Right atrium auricular region (tissue), 2 donors: ENCODE results near the gene ABCA4. TPM values are rescaled to one million over a fixed set of nuclear protein-coding genes. Genes with fewer than 3 reads are reported as not detected.

Source experiments
- DNase-seq: peaks from one replicate; pipeline ENCODE4 v3.0.0-alpha.2; 2019; ENCODE audit warnings: low spot score
- H3K27ac ChIP-seq, 2 donors: fragments of 200-600 bp; sonication (generic); 1 replicate in 1 of 2; 2 replicates in 1 of 2; pipeline ENCODE4 v1.5.1; 2016 to 2019
- H3K27me3 ChIP-seq, 2 donors: fragments of 200-600 bp; sonication (generic); one replicate each; pipeline versions ENCODE4 v1.5.1 to v1.6.0; 2017 to 2019
- H3K36me3 ChIP-seq: fragments of 200-600 bp; sonication (generic); one replicate; pipeline ENCODE4 v1.5.1; 2016
- H3K4me1 ChIP-seq, 2 donors: fragments of 200-600 bp; sonication (generic); one replicate each; pipeline versions ENCODE4 v1.5.1 to v1.6.0; 2017 to 2019
- H3K4me3 ChIP-seq, 2 donors: fragments of 200-600 bp; sonication (generic); 1 replicate in 1 of 2; 2 replicates in 1 of 2; pipeline ENCODE4 v1.5.1; 2017 to 2019; ENCODE audit warnings: mild to moderate bottlenecking in 1 of 2, moderate library complexity in 1 of 2
- H3K9me3 ChIP-seq, 2 donors: fragments of 200-600 bp; sonication (generic); one replicate each; pipeline ENCODE4 v1.5.1; 2019
- total RNA-seq, 2 donors: library from RNA; depleted of rRNA; stranded (reverse); fragments of >200 nt; gene quantifications; one replicate each; pipeline ENCODE4 v1.1.0, GENCODE V29; 2016
- TF ChIP-seq, protein P1 (sequence below), 2 donors: fragments of 200-600 bp; sonication (generic); IDR thresholded peaks; one replicate each; pipeline ENCODE4 v1.5.1; 2019; ENCODE audit warnings: antibody characterized with exemption in 2 of 2

Gene ABCA4
- total RNA-seq, 2 donors from 2014 or later: 0.51 TPM; not detected in 1

DNA sequence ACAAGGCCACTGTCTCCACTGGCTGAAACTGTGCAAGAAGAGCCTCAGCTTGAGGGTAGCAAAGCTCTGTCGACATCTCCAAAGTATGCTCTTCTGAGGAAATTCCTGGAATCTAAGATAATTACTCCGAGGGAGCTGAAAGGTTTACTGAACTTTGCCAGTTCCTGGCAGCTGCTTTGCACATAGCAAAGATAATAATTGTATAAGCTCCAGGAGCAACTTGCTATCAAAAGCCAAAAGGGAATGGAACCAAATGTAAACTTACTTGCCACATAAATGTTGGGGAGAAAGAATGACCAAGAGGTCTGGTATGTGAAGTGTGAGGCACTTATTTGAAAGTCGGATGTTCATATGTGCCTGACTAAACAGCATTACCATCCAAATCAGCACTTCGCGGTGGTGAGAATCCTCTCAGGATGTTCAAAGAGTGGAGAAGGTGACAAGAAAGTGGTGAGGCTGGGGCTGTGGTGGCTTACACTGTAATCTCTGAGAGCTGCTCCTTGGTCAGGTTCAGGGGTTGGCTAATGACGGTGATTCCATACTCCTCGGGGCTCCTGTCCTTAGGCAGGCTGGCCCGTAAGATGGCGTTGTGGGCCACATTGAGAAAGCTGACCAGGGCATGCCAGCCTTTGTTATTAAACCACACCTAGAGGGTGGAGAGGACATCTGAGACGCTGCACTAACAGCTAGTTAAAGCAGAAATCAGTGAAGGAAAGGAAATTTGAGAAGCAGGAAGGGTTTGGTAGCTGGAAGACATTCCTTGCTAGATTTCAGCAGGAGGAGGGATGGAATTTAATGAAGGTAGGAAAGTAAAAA lies 100.0 kb downstream of the ABCA4 start:
- DNase-seq: no peak
- no peaks in the 10 kb centered on the region for H3K36me3 ChIP-seq
- no peak overlapping the region for H3K27ac ChIP-seq
- peaks cover 0 to 30% of the 10 kb centered on the region in 2 donors for H3K4me1 ChIP-seq
- TF ChIP-seq, protein P1, sequence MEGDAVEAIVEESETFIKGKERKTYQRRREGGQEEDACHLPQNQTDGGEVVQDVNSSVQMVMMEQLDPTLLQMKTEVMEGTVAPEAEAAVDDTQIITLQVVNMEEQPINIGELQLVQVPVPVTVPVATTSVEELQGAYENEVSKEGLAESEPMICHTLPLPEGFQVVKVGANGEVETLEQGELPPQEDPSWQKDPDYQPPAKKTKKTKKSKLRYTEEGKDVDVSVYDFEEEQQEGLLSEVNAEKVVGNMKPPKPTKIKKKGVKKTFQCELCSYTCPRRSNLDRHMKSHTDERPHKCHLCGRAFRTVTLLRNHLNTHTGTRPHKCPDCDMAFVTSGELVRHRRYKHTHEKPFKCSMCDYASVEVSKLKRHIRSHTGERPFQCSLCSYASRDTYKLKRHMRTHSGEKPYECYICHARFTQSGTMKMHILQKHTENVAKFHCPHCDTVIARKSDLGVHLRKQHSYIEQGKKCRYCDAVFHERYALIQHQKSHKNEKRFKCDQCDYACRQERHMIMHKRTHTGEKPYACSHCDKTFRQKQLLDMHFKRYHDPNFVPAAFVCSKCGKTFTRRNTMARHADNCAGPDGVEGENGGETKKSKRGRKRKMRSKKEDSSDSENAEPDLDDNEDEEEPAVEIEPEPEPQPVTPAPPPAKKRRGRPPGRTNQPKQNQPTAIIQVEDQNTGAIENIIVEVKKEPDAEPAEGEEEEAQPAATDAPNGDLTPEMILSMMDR (IDR thresholded peaks at IDR 0.05): no peak
- no peak overlapping the region for H3K4me3 ChIP-seq
- H3K9me3 ChIP-seq: no peaks in the 10 kb centered on the region
- H3K27me3 ChIP-seq: no peaks in the 10 kb centered on the region

DNA sequence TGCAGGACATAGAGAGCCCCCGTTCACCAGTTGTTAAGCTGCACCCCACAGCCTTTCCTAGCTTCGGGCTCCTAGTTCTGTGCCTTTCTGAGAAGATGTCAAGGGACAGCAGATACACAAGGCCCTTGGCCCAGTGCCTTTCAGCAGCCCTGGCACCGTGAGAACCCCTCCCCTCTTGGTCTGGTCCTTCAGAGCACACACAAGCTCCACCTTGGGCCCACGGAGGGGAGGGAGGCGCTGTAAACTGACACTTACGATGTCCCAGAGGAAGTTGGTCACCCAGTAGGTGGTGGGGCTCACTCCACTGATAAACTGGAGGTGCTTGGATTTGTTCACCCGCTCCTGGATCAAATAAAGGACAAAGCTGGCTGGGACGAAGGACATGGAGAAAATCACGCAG lies 101.6 kb downstream of the ABCA4 start:
- TF ChIP-seq, protein P1 (IDR thresholded peaks at IDR 0.05): no peak
- peaks cover 0 to 25% of the 10 kb centered on the region in 2 donors for H3K4me1 ChIP-seq
- H3K27ac ChIP-seq: no peak overlapping the region
- no peak overlapping the region for H3K4me3 ChIP-seq
- no peaks in the 10 kb centered on the region for H3K9me3 ChIP-seq
- no peaks in the 10 kb centered on the region for H3K27me3 ChIP-seq
- no peak for DNase-seq
- no peaks in the 10 kb centered on the region for H3K36me3 ChIP-seq

DNA sequence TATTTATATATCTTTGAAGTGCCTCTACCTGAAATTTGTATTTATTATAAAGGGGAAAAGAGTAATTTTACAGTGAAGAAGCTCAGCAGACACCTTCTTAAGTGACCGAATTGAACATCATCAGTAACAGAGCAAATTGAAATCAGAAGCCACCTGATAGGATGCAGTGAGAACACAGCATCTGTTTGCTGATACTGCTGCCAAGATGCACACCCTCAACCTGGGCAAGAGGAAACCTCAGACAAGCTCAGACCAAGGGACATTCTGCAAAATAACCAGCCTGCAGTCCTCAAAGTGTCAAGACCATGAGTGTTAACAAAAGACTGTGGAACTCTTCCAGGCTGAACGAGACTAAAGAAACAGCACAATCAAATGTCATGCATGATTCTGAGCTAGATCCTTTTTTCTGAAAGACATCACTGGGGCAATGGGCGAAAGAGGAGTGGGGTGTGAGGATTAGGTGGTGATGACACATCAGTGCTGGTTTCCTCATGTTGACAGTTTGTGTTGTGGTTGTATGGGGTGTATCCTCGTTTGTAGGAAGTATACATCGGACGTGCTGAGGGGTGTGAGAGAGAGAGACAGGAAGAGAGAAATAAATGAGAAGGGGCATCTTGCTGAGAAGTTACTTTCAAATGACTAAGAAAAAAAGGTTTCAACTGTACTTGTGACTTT lies 103.7 kb downstream of the ABCA4 start:
- no peaks in the 10 kb centered on the region for H3K36me3 ChIP-seq
- TF ChIP-seq, protein P1 (IDR thresholded peaks at IDR 0.05): no peak
- H3K27ac ChIP-seq: no peak overlapping the region
- no peaks in the 10 kb centered on the region for H3K9me3 ChIP-seq
- H3K27me3 ChIP-seq: no peaks in the 10 kb centered on the region
- DNase-seq: no peak
- H3K4me3 ChIP-seq: no peak overlapping the region
- peaks cover 0 to 18% of the 10 kb centered on the region in 2 donors for H3K4me1 ChIP-seq

DNA sequence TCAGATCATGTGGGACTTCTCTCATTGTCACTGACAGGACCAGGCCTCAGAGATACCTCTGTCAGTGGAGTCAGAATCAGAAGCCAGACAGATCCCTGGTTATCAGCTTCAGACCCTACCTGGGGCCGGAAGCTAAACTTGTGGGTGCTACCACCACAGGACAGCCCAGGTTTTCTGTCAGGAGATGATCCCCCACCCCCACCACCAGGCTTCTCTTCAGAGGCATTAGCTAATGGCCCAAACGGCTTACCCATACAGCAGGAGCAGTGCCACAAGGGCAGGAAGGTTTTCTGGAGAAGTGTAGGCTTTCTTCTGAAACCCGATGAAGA lies 105.5 kb downstream of the ABCA4 start:
- no peaks in the 10 kb centered on the region for H3K9me3 ChIP-seq
- H3K4me1 ChIP-seq: peaks cover 0 to 1% of the 10 kb centered on the region in 2 donors
- TF ChIP-seq, protein P1 (IDR thresholded peaks at IDR 0.05): no peak
- H3K27ac ChIP-seq: no peak overlapping the region
- H3K4me3 ChIP-seq: no peak overlapping the region
- no peaks in the 10 kb centered on the region for H3K27me3 ChIP-seq
- DNase-seq: no peak
- no peaks in the 10 kb centered on the region for H3K36me3 ChIP-seq

DNA sequence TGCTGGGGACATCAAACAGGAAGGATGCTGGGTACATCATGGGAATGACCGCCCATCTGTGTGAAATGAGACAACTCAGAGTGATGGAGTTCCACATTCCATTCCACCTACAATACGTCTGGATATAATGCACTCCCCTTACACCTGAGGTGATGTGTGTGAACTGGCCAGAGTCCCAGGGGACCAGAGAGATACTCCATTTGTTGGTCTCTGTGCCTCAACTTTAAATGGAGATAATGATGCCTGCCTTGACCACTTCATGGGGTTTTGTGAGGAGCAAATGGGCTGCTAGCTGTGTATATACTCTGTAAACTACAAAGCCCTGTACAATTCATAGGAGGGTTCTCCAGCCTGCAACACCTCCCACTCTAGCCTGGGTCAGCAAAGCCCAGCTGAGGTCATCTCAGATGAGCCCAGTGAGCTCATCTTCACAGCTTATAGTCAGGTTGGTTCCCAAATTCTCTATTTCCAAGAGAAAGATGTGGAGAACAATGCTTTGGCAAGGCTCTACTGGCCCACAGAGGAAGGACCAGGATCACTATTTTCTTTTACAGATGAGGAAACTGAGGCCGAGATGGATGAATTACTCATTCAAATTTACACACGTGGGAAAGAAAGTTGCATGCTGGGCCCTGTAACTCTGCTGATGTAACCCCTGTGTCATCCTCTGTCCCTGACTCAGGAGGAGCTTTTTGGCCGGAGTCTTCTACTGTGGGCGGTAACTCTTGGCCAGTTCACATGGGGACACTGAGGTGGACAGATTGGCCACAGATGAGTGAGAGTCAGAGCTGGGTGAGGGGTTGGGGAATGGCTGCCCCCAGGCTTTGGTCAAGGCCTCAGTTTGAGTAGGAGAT lies 106.1 kb downstream of the ABCA4 start:
- H3K4me1 ChIP-seq: no peaks in the 10 kb centered on the region
- H3K9me3 ChIP-seq: no peaks in the 10 kb centered on the region

More for the DNA sequence above, 106.1 kb downstream of the ABCA4 start:
- H3K27me3 ChIP-seq: no peaks in the 10 kb centered on the region
- TF ChIP-seq, protein P1 (IDR thresholded peaks at IDR 0.05): no peak
- no peak overlapping the region for H3K27ac ChIP-seq
- H3K36me3 ChIP-seq: no peaks in the 10 kb centered on the region
- DNase-seq: no peak
- H3K4me3 ChIP-seq: no peak overlapping the region
